SK-N-SH treated with all-trans-retinoic acid at 6 μM for 48 hours (cell line): Measurements from ENCODE around the gene FUT7.

Source experiments
- ZFP3 ChIP-seq: fragments of 250-450 bp; sonication (Bioruptor Pico); IDR thresholded peaks from 2 replicates; pipeline ENCODE4 v1.5.0; 2020; ENCODE audit warnings: mild to moderate bottlenecking, moderate library complexity
- ZFP30 ChIP-seq: fragments of 450-650 bp; formaldehyde crosslinking; IDR thresholded peaks from 2 replicates; pipeline ENCODE4 v1.5.0; 2022; ENCODE audit warnings: mild to moderate bottlenecking, moderate library complexity
- TF ChIP-seq, protein P1 (sequence below): fragments of 250-450 bp; sonication (Bioruptor Pico); IDR thresholded peaks from 2 replicates; pipeline ENCODE4 v1.5.0; 2020; ENCODE audit warnings: mild to moderate bottlenecking, moderate library complexity
- TF ChIP-seq, protein P2 (sequence below): fragments of 250-450 bp; sonication (Bioruptor Pico); IDR thresholded peaks from 2 replicates; pipeline ENCODE4 v1.8.0; 2020; ENCODE audit warnings: mild to moderate bottlenecking, moderate library complexity, borderline replicate concordance

DNA sequence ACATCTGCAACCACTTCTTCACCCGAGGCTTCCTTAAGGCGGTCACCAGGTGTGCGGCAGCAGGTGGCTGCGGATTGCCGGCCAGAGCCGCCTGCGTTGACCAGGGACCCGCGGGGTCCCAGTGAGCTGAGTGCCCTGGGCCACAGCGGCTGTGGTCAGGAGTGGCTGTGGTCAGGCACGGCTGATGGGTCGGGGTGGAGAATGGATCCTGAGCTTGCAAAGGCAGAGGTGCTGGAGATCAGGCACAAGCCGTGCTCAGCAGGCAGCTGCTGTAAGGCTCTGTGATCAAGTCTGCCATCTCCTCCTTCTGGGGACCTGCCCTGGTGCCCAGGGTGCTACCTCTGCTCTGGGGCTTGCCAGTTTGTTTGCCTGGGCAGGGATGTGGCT is 47.5 kb upstream of the FUT7 start:
- TF ChIP-seq, protein P1, sequence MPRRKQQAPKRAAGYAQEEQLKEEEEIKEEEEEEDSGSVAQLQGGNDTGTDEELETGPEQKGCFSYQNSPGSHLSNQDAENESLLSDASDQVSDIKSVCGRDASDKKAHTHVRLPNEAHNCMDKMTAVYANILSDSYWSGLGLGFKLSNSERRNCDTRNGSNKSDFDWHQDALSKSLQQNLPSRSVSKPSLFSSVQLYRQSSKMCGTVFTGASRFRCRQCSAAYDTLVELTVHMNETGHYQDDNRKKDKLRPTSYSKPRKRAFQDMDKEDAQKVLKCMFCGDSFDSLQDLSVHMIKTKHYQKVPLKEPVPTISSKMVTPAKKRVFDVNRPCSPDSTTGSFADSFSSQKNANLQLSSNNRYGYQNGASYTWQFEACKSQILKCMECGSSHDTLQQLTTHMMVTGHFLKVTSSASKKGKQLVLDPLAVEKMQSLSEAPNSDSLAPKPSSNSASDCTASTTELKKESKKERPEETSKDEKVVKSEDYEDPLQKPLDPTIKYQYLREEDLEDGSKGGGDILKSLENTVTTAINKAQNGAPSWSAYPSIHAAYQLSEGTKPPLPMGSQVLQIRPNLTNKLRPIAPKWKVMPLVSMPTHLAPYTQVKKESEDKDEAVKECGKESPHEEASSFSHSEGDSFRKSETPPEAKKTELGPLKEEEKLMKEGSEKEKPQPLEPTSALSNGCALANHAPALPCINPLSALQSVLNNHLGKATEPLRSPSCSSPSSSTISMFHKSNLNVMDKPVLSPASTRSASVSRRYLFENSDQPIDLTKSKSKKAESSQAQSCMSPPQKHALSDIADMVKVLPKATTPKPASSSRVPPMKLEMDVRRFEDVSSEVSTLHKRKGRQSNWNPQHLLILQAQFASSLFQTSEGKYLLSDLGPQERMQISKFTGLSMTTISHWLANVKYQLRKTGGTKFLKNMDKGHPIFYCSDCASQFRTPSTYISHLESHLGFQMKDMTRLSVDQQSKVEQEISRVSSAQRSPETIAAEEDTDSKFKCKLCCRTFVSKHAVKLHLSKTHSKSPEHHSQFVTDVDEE (CRISPR knock-in tag): no peak
- TF ChIP-seq ZFP3 (CRISPR knock-in tag) (no peak), ZFP30 (CRISPR knock-in tag) (no peak)
- TF ChIP-seq, protein P2, sequence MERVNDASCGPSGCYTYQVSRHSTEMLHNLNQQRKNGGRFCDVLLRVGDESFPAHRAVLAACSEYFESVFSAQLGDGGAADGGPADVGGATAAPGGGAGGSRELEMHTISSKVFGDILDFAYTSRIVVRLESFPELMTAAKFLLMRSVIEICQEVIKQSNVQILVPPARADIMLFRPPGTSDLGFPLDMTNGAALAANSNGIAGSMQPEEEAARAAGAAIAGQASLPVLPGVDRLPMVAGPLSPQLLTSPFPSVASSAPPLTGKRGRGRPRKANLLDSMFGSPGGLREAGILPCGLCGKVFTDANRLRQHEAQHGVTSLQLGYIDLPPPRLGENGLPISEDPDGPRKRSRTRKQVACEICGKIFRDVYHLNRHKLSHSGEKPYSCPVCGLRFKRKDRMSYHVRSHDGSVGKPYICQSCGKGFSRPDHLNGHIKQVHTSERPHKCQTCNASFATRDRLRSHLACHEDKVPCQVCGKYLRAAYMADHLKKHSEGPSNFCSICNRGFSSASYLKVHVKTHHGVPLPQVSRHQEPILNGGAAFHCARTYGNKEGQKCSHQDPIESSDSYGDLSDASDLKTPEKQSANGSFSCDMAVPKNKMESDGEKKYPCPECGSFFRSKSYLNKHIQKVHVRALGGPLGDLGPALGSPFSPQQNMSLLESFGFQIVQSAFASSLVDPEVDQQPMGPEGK (CRISPR knock-in tag): no peak
